GM23338 (cell line): ENCODE results near the gene DOCK7. TPM values are rescaled to one million over a fixed set of nuclear protein-coding genes. Genes with fewer than 3 reads are reported as not detected.
"Not testable (repeated sequence)": the region's sequence is repeated elsewhere in the genome, so short reads cannot be mapped to it uniquely, and the experiment has no call there.

Experiments
- ATAC-seq: fragments of 200-7000 bp; cut with Tn5 transposase; 3 replicates; pipeline ENCODE4 v1.9.1; 2020
- DNase-seq: peaks from one replicate; pipeline ENCODE4 v3.0.0-alpha.2; 2015; ENCODE audit warnings: low spot score
- H2AFZ ChIP-seq: fragments of 200-600 bp; sonication (generic); 2 replicates; pipeline ENCODE4 v1.8.0; 2016; ENCODE audit warnings: antibody characterized with exemption, mild to moderate bottlenecking, moderate library complexity
- H3F3A ChIP-seq: fragments of 200-600 bp; sonication (generic); replicated peaks from 2 replicates; pipeline ENCODE4 v1.8.0; 2017; ENCODE audit warnings: antibody characterized with exemption, mixed run types, low read depth
- H3K27ac ChIP-seq: fragments of 200-600 bp; sonication (generic); 2 replicates; pipeline ENCODE4 v1.6.1; 2016; ENCODE audit warnings: low read depth
- H3K27me3 ChIP-seq: fragments of 200-600 bp; sonication (generic); 2 replicates; pipeline ENCODE4 v1.8.0; 2016; ENCODE audit warnings: mild to moderate bottlenecking, mixed run types, moderate library complexity; ENCODE audit not compliant: insufficient read depth
- H3K36me3 ChIP-seq: fragments of 200-600 bp; sonication (generic); 2 replicates; pipeline ENCODE4 v1.8.0; 2016; ENCODE audit warnings: mild to moderate bottlenecking; ENCODE audit not compliant: insufficient read depth
- H3K4me1 ChIP-seq: fragments of 200-600 bp; sonication (generic); 2 replicates; pipeline ENCODE4 v1.8.0; 2016; ENCODE audit warnings: mild to moderate bottlenecking, moderate library complexity; ENCODE audit not compliant: insufficient read depth
- H3K4me2 ChIP-seq: fragments of 200-600 bp; sonication (generic); 2 replicates; pipeline ENCODE4 v1.7.1; 2017; ENCODE audit warnings: mixed run types
- H3K4me3 ChIP-seq: fragments of 200-600 bp; sonication (generic); 2 replicates; pipeline ENCODE4 v1.6.1; 2016; ENCODE audit warnings: mixed run types
- H3K79me2 ChIP-seq: fragments of 200-600 bp; sonication (generic); replicated peaks from 2 replicates; pipeline ENCODE4 v1.8.0; 2017; ENCODE audit warnings: mild to moderate bottlenecking; ENCODE audit not compliant: insufficient read depth
- H3K9me2 ChIP-seq: fragments of 200-600 bp; sonication (generic); 2 replicates; pipeline ENCODE4 v1.8.0; 2017; ENCODE audit not compliant: insufficient read depth
- H4K20me1 ChIP-seq: fragments of 200-600 bp; sonication (generic); replicated peaks from 2 replicates; pipeline ENCODE4 v1.8.0; 2017; ENCODE audit warnings: mild to moderate bottlenecking; ENCODE audit not compliant: insufficient read depth
- H3K27ac Mint-ChIP-seq: 2 replicates; pipeline ENCODE4 v1.8.0; 2020; ENCODE audit warnings: inconsistent platforms, mild to moderate bottlenecking, moderate library complexity, mixed read lengths
- H3K27me3 Mint-ChIP-seq: 3 replicates; pipeline ENCODE4 v1.8.0; 2022; ENCODE audit warnings: low read depth, mild to moderate bottlenecking, moderate library complexity, mixed read lengths, inconsistent platforms; ENCODE audit not compliant: insufficient read depth, poor library complexity
- H3K36me3 Mint-ChIP-seq: 3 replicates; pipeline ENCODE4 v1.8.0; 2021; ENCODE audit warnings: low read depth, mild to moderate bottlenecking, inconsistent platforms, moderate library complexity, mixed read lengths
- H3K4me1 Mint-ChIP-seq: 3 replicates; pipeline ENCODE4 v1.8.0; 2020; ENCODE audit warnings: mild to moderate bottlenecking, inconsistent platforms, mixed read lengths
- H3K4me3 Mint-ChIP-seq: 3 replicates; pipeline ENCODE4 v1.8.0; 2021; ENCODE audit warnings: moderate library complexity, mild to moderate bottlenecking, inconsistent platforms, mixed read lengths
- H3K9me3 Mint-ChIP-seq: 3 replicates; pipeline ENCODE4 v1.8.0; 2020; ENCODE audit warnings: moderate library complexity, mild to moderate bottlenecking, inconsistent platforms, mixed read lengths
- POLR2AphosphoS5 ChIP-seq: IDR thresholded peaks from 2 replicates; pipeline ENCODE4 v1.6.1; 2016; ENCODE audit warnings: antibody characterized with exemption, low read depth
- ZNF114 ChIP-seq: fragments of 250-450 bp; sonication (Bioruptor Pico); IDR thresholded peaks from 2 replicates; pipeline ENCODE4 v1.5.0; 2020; ENCODE audit warnings: mild to moderate bottlenecking, moderate library complexity
- polyA plus RNA-seq: library from polyadenylated mRNA; unstranded; fragments of >200 nt; fragmentation: Nextera tagmentation; extraction: Ambion mirVana; gene quantifications from 2 replicates; pipeline ENCODE4 v1.2.1, GENCODE V29; 2016
- total RNA-seq: library from RNA; depleted of rRNA; stranded (reverse); fragments of >200 nt; shearing (Covaris generic); gene quantifications from 2 replicates; pipeline ENCODE4 v1.2.3, GENCODE V29; 2014
- TF ChIP-seq, protein P1 (sequence below): fragments of 250-450 bp; sonication (Bioruptor Pico); IDR thresholded peaks from 2 replicates; pipeline ENCODE4 v1.5.0; 2020; ENCODE audit warnings: mild to moderate bottlenecking, moderate library complexity

Gene DOCK7
- total and polyA plus RNA-seq, 2 experiments from 2014 or later: 20.5 to 37.3 TPM

DNA sequence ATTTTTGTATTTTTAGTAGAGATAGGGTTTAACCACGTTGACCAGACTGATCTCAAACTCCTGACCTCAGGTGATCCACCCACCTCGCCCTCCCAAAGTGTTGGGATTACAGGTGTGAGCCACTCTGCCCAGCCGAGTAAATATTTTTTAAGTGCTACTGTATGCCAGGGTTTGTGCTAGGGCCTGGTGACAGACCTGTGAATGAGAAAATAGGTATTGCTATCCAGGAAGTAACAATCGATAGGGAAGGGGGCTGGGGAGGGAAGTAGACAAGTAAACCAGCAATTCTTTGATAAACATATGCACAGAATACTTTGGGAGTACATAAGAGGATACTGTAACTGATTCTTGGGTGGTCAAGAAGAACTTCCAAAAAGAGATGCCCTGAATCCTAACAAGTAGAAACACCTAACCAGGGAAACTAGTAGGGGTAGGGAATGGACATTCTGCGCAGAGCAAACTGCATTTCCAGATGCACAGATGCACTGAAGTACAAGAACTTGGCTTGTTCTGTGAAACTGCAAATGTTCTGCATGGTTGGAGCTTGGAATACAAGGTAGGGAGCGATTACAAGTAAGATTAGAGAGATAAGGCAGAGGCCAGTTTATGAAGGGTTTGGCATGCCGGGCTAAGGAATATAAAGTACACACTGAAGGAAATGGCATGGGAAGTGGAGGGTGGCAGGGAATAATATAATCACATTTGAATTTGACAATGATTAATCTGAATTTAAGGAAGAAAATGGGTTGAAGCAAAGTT lies 19.0 kb upstream of the DOCK7 start (continued):
- TF ChIP-seq, protein P1, sequence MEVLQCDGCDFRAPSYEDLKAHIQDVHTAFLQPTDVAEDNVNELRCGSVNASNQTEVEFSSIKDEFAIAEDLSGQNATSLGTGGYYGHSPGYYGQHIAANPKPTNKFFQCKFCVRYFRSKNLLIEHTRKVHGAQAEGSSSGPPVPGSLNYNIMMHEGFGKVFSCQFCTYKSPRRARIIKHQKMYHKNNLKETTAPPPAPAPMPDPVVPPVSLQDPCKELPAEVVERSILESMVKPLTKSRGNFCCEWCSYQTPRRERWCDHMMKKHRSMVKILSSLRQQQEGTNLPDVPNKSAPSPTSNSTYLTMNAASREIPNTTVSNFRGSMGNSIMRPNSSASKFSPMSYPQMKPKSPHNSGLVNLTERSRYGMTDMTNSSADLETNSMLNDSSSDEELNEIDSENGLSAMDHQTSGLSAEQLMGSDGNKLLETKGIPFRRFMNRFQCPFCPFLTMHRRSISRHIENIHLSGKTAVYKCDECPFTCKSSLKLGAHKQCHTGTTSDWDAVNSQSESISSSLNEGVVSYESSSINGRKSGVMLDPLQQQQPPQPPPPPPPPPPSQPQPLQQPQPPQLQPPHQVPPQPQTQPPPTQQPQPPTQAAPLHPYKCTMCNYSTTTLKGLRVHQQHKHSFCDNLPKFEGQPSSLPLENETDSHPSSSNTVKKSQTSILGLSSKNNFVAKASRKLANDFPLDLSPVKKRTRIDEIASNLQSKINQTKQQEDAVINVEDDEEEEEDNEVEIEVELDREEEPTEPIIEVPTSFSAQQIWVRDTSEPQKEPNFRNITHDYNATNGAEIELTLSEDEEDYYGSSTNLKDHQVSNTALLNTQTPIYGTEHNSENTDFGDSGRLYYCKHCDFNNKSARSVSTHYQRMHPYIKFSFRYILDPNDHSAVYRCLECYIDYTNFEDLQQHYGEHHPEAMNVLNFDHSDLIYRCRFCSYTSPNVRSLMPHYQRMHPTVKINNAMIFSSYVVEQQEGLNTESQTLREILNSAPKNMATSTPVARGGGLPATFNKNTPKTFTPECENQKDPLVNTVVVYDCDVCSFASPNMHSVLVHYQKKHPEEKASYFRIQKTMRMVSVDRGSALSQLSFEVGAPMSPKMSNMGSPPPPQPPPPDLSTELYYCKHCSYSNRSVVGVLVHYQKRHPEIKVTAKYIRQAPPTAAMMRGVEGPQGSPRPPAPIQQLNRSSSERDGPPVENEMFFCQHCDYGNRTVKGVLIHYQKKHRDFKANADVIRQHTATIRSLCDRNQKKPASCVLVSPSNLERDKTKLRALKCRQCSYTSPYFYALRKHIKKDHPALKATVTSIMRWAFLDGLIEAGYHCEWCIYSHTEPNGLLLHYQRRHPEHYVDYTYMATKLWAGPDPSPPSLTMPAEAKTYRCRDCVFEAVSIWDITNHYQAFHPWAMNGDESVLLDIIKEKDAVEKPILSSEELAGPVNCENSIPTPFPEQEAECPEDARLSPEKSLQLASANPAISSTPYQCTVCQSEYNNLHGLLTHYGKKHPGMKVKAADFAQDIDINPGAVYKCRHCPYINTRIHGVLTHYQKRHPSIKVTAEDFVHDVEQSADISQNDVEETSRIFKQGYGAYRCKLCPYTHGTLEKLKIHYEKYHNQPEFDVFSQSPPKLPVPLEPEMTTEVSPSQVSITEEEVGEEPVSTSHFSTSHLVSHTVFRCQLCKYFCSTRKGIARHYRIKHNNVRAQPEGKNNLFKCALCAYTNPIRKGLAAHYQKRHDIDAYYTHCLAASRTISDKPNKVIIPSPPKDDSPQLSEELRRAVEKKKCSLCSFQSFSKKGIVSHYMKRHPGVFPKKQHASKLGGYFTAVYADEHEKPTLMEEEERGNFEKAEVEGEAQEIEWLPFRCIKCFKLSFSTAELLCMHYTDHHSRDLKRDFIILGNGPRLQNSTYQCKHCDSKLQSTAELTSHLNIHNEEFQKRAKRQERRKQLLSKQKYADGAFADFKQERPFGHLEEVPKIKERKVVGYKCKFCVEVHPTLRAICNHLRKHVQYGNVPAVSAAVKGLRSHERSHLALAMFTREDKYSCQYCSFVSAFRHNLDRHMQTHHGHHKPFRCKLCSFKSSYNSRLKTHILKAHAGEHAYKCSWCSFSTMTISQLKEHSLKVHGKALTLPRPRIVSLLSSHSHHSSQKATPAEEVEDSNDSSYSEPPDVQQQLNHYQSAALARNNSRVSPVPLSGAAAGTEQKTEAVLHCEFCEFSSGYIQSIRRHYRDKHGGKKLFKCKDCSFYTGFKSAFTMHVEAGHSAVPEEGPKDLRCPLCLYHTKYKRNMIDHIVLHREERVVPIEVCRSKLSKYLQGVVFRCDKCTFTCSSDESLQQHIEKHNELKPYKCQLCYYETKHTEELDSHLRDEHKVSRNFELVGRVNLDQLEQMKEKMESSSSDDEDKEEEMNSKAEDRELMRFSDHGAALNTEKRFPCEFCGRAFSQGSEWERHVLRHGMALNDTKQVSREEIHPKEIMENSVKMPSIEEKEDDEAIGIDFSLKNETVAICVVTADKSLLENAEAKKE (CRISPR knock-in tag): no peak
- TF ChIP-seq POLR2AphosphoS5 (no peak), ZNF114 (CRISPR knock-in tag) (no peak)

DNA sequence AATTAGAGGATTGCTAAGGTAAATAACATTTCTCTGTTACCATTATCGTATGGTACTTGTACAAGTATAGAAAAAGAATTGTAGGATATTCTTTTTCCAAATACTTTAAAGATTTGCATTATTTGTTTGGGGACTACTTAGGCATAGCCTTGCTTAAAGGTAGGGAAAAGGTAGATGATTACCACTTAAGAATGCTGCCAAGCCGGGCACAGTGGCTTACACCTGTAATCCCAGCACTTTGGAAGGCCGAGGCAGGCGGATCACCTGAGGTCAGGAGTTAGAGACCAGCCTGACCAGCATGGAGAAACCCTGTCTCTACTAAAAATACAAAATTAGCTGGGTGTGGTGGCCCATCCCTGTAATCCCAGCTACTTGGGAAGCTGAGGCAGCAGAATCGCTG lies 10.0 kb upstream of the DOCK7 start:
- Mint-ChIP-seq H3K9me3 (peaks cover 12% of the 10 kb centered on the region; the same call in 2 of the 3 replicates), H3K36me3 (peaks cover 16% of the 10 kb centered on the region)
- H3K4me2 ChIP-seq, H4K20me1 ChIP-seq, H3K36me3 ChIP-seq, H3K27me3 Mint-ChIP-seq, DNase-seq, H3K9me2 ChIP-seq, ATAC-seq, H3K27ac Mint-ChIP-seq, H3K4me3 ChIP-seq, H3K4me3 Mint-ChIP-seq, H3K27ac ChIP-seq, H3K27me3 ChIP-seq, H3F3A ChIP-seq, H3K4me1 Mint-ChIP-seq, H3K79me2 ChIP-seq, H2AFZ ChIP-seq, H3K4me1 ChIP-seq: not testable (repeated sequence)

DNA sequence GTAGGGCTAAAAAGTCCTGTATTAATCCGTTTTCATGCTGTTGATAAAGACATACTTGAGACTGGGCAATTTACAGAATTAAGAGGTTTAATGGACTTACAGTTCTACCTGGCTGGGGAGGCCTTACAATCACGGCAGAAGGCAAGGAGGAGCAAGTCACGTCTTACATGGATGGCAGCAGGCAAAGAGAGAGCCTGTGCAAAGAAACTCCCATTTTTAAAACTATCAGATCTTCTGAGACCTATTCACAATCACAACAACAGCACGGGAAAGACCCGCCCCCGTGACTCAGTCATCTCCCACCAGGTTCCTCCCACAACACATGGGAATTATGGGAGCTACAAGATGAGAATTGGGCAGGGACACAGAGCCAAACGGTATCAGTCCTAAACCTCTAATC lies 6.3 kb upstream of the DOCK7 start:
- H3K4me1 ChIP-seq, H2AFZ ChIP-seq, DNase-seq, H4K20me1 ChIP-seq, H3F3A ChIP-seq, H3K36me3 ChIP-seq, H3K4me3 Mint-ChIP-seq, H3K4me2 ChIP-seq, H3K4me3 ChIP-seq, H3K27ac Mint-ChIP-seq, ATAC-seq, H3K79me2 ChIP-seq, H3K9me3 Mint-ChIP-seq, H3K36me3 Mint-ChIP-seq, H3K27me3 Mint-ChIP-seq, H3K27ac ChIP-seq, H3K9me2 ChIP-seq, H3K27me3 ChIP-seq: not testable (repeated sequence)
- peaks cover 15% of the 10 kb centered on the region for H3K4me1 Mint-ChIP-seq
